Measurements from ENCODE around the gene F13B.
A peak's percentile ranks its signal among the peaks of the same experiment; 100 is the strongest.
"Not testable (repeated sequence)": the region's sequence is repeated elsewhere in the genome, so short reads cannot be mapped to it uniquely, and the experiment has no call there.

F13B gene

DNA sequence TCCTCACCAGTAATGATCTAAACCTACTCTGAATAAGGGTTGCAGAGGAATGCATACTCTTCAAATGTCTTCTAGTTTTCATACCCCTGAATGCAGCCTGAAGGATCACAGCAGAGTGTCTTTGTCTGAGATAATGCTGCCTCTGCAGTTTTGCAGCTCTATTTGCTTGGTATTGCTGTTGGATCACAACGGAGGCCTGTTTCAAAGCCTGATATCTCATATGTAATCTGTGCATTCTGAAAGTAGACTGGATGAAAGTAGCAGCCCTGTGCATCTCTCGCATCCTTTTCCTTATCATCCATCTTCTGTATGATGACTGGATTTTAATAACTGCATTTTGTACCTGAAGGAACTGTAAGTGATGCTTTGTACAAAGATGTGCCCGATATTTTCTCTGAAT, 34.9 kb upstream of the F13B start:
- Histone ChIP-seq H3K79me1 (replicated peaks; ENCODE audit: low read length, poor library complexity, severe bottlenecking) (peaks cover 3% of the 10 kb centered on the region), H2BK15ac (ENCODE audit: low read depth, poor library complexity, severe bottlenecking) (no peak overlapping the region), H3K27me3 (ENCODE audit: control insufficient read depth in 1 of 2, insufficient read depth in 1 of 2, low read length in 2 of 2) (no peaks in the 10 kb centered on the region), H3K27ac (ENCODE audit: low read length, poor library complexity, severe bottlenecking) (no peak overlapping the region), H3K9ac (ENCODE audit: low read length) (no peak overlapping the region), H3K18ac (ENCODE audit: low read depth in 1 of 2, low read length in 2 of 2) (no peak overlapping the region), H4K91ac (ENCODE audit: low read length) (no peak overlapping the region), H2AFZ (ENCODE audit: low read depth, low read length) (no peak overlapping the region), H3K4me2 (ENCODE audit: low read length, poor library complexity, severe bottlenecking) (no peak overlapping the region), H3K36me3 (ENCODE audit: control insufficient read depth in 1 of 2, insufficient read depth in 2 of 2, low read depth in 1 of 2, low read length in 2 of 2) (no peaks in the 10 kb centered on the region), H3K4me1 (ENCODE audit: control insufficient read depth, insufficient read depth, low read depth, low read length) (no peaks in the 10 kb centered on the region), H3K23ac (ENCODE audit: low read length in 2 of 2) (no peak overlapping the region), H2BK5ac (ENCODE audit: low read depth, low read length, poor library complexity, severe bottlenecking) (no peak overlapping the region), H3K4ac (ENCODE audit: low read depth in 1 of 2, low read length in 2 of 2) (peak overlapping the region in 1 of 2 experiments; percentile 58), H3K4me3 (ENCODE audit: insufficient read depth in 1 of 2, low read depth in 1 of 2, low read length in 2 of 2) (no peak overlapping the region), H2AK5ac (ENCODE audit: low read length, severe bottlenecking) (no peak overlapping the region), H4K8ac (ENCODE audit: low read length) (no peak overlapping the region), H3K14ac (ENCODE audit: low read length in 2 of 2) (no peak overlapping the region), H3K9me3 (ENCODE audit: control insufficient read depth, low read length) (no peaks in the 10 kb centered on the region), H2BK120ac (ENCODE audit: low read depth, low read length) (no peak overlapping the region), H2BK12ac (ENCODE audit: low read length in 2 of 2) (no peak overlapping the region)
- DNase-seq: no peak
- WGBS: 100% methylated on average over 2 of the region's 3 CpGs

DNA sequence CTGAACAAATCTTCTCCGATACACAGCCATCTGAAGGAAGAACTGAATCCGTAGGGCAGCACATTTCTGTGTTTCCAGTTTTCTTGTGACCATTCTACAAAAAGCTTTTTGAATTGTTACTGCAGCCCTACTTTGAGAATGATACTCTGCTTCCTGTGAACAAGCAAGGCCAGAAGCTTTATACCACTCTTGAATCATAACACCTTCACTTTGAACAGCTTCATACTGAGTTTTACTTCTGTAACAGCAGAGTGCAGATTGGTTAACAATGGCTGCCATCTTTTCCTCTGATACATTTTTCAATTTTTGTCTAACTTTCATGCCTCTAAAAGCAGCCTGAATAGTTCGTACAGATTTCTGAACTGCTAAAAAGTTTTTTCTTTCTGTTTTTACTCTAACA, 33.6 kb upstream of the F13B start:
- no peak overlapping the region for H3K18ac ChIP-seq (ENCODE audit: low read depth in 1 of 2, low read length in 2 of 2)
- H3K23ac ChIP-seq (ENCODE audit: low read length in 2 of 2): no peak overlapping the region
- H2AFZ ChIP-seq (ENCODE audit: low read depth, low read length): peak overlapping the region; percentile 51
- H3K9me3 ChIP-seq (ENCODE audit: control insufficient read depth, low read length): no peaks in the 10 kb centered on the region
- H3K4me1 ChIP-seq (ENCODE audit: control insufficient read depth, insufficient read depth, low read depth, low read length): no peaks in the 10 kb centered on the region
- H3K79me1 ChIP-seq (replicated peaks; ENCODE audit: low read length, poor library complexity, severe bottlenecking): no peaks in the 10 kb centered on the region
- no peak overlapping the region for H3K4ac ChIP-seq (ENCODE audit: low read depth in 1 of 2, low read length in 2 of 2)
- no peak overlapping the region for H2BK15ac ChIP-seq (ENCODE audit: low read depth, poor library complexity, severe bottlenecking)
- no peak overlapping the region for H3K4me2 ChIP-seq (ENCODE audit: low read length, poor library complexity, severe bottlenecking)
- no peak overlapping the region for H2BK5ac ChIP-seq (ENCODE audit: low read depth, low read length, poor library complexity, severe bottlenecking)
- H3K27ac ChIP-seq (ENCODE audit: low read length, poor library complexity, severe bottlenecking): no peak overlapping the region
- no peak overlapping the region for H2BK12ac ChIP-seq (ENCODE audit: low read length in 2 of 2)
- H4K8ac ChIP-seq (ENCODE audit: low read length): no peak overlapping the region
- no peaks in the 10 kb centered on the region for H3K36me3 ChIP-seq (ENCODE audit: control insufficient read depth in 1 of 2, insufficient read depth in 2 of 2, low read depth in 1 of 2, low read length in 2 of 2)
- H2BK120ac ChIP-seq (ENCODE audit: low read depth, low read length): no peak overlapping the region
- no peak overlapping the region for H4K91ac ChIP-seq (ENCODE audit: low read length)
- DNase-seq: no peak
- no peak overlapping the region for H3K14ac ChIP-seq (ENCODE audit: low read length in 2 of 2)
- no peak overlapping the region for H3K4me3 ChIP-seq (ENCODE audit: insufficient read depth in 1 of 2, low read depth in 1 of 2, low read length in 2 of 2)
- H3K9ac ChIP-seq (ENCODE audit: low read length): no peak overlapping the region
- H2AK5ac ChIP-seq (ENCODE audit: low read length, severe bottlenecking): no peak overlapping the region
- 99% methylated on average over 3 of the region's 3 CpGs for WGBS
- no peaks in the 10 kb centered on the region for H3K27me3 ChIP-seq (ENCODE audit: control insufficient read depth in 1 of 2, insufficient read depth in 1 of 2, low read length in 2 of 2)

DNA sequence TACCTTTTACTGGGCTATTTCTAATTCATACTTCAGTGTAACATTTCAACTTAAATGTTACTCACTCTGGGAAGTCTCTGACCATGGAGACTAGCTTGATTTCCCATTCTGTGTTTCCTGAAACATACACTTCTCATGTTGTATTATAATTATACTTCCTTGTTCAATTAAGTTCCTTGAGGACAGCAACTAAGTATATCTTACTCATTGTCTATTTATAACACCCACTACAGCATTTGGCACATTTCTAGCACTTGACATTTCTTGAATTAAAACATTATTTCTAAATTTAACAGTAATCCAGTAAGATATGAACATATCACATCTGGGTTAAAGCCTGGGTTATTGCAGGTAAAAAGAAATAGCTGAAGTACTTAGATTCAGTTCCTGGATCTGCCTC, 32.4 kb upstream of the F13B start:
- H3K4me2 ChIP-seq (ENCODE audit: low read length, poor library complexity, severe bottlenecking): no peak overlapping the region
- no peak overlapping the region for H3K27ac ChIP-seq (ENCODE audit: low read length, poor library complexity, severe bottlenecking)
- H4K8ac ChIP-seq (ENCODE audit: low read length): no peak overlapping the region
- no peaks in the 10 kb centered on the region for H3K79me1 ChIP-seq (replicated peaks; ENCODE audit: low read length, poor library complexity, severe bottlenecking)
- no peaks in the 10 kb centered on the region for H3K36me3 ChIP-seq (ENCODE audit: control insufficient read depth in 1 of 2, insufficient read depth in 2 of 2, low read depth in 1 of 2, low read length in 2 of 2)
- no peak overlapping the region for H3K23ac ChIP-seq (ENCODE audit: low read length in 2 of 2)
- H3K18ac ChIP-seq (ENCODE audit: low read depth in 1 of 2, low read length in 2 of 2): no peak overlapping the region
- H3K4me1 ChIP-seq (ENCODE audit: control insufficient read depth, insufficient read depth, low read depth, low read length): no peaks in the 10 kb centered on the region
- H2BK120ac ChIP-seq (ENCODE audit: low read depth, low read length): no peak overlapping the region
- H3K4me3 ChIP-seq (ENCODE audit: insufficient read depth in 1 of 2, low read depth in 1 of 2, low read length in 2 of 2): no peak overlapping the region
- no peak overlapping the region for H2AFZ ChIP-seq (ENCODE audit: low read depth, low read length)
- H2BK15ac ChIP-seq (ENCODE audit: low read depth, poor library complexity, severe bottlenecking): no peak overlapping the region
- H3K27me3 ChIP-seq (ENCODE audit: control insufficient read depth in 1 of 2, insufficient read depth in 1 of 2, low read length in 2 of 2): no peaks in the 10 kb centered on the region
- H3K9ac ChIP-seq (ENCODE audit: low read length): no peak overlapping the region
- no peak overlapping the region for H2BK5ac ChIP-seq (ENCODE audit: low read depth, low read length, poor library complexity, severe bottlenecking)
- H4K91ac ChIP-seq (ENCODE audit: low read length): no peak overlapping the region
- no peak overlapping the region for H3K14ac ChIP-seq (ENCODE audit: low read length in 2 of 2)
- no peak overlapping the region for H2BK12ac ChIP-seq (ENCODE audit: low read length in 2 of 2)
- no peak overlapping the region for H2AK5ac ChIP-seq (ENCODE audit: low read length, severe bottlenecking)
- no peaks in the 10 kb centered on the region for H3K9me3 ChIP-seq (ENCODE audit: control insufficient read depth, low read length)
- DNase-seq: no peak
- H3K4ac ChIP-seq (ENCODE audit: low read depth in 1 of 2, low read length in 2 of 2): no peak overlapping the region

DNA sequence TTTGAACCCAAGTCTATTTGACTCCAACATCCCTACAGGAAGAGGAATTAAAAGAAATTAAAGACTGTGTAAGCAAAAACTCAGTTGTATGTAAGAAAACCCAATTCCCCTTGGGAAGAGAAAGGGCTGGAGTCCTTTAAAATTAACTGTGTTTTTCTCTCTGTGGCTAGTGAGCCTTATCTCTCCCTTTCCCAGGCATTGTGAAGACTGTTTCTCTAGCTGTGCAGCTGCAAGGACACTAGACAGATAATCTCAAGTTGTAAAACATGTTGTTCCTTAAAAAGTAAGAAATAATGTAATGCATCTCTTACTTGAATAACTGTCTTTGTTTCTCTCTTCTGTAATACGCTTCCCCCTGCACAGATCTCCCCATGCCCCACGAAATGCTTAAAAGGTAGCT, 29.9 kb upstream of the F13B start:
- not testable (repeated sequence) for DNase-seq; H3K4me2 ChIP-seq (ENCODE audit: low read length, poor library complexity, severe bottlenecking); H3K9ac ChIP-seq (ENCODE audit: low read length); H3K14ac ChIP-seq (ENCODE audit: low read length in 2 of 2); H3K36me3 ChIP-seq (ENCODE audit: control insufficient read depth in 1 of 2, insufficient read depth in 2 of 2, low read depth in 1 of 2, low read length in 2 of 2); H3K23ac ChIP-seq (ENCODE audit: low read length in 2 of 2); H3K4me3 ChIP-seq (ENCODE audit: insufficient read depth in 1 of 2, low read depth in 1 of 2, low read length in 2 of 2); H3K9me3 ChIP-seq (ENCODE audit: control insufficient read depth, low read length); H4K8ac ChIP-seq (ENCODE audit: low read length); H3K27ac ChIP-seq (ENCODE audit: low read length, poor library complexity, severe bottlenecking); H3K4me1 ChIP-seq (ENCODE audit: control insufficient read depth, insufficient read depth, low read depth, low read length); H3K27me3 ChIP-seq (ENCODE audit: control insufficient read depth in 1 of 2, insufficient read depth in 1 of 2, low read length in 2 of 2); H2BK15ac ChIP-seq (ENCODE audit: low read depth, poor library complexity, severe bottlenecking); H3K4ac ChIP-seq (ENCODE audit: low read depth in 1 of 2, low read length in 2 of 2); H2BK5ac ChIP-seq (ENCODE audit: low read depth, low read length, poor library complexity, severe bottlenecking); H3K18ac ChIP-seq (ENCODE audit: low read depth in 1 of 2, low read length in 2 of 2); H2AFZ ChIP-seq (ENCODE audit: low read depth, low read length); H2BK12ac ChIP-seq (ENCODE audit: low read length in 2 of 2); H2BK120ac ChIP-seq (ENCODE audit: low read depth, low read length); H2AK5ac ChIP-seq (ENCODE audit: low read length, severe bottlenecking); H4K91ac ChIP-seq (ENCODE audit: low read length); H3K79me1 ChIP-seq (replicated peaks; ENCODE audit: low read length, poor library complexity, severe bottlenecking)
- WGBS: 95% methylated on average over 2 of the region's 2 CpGs
